HL-60 (cell line): ENCODE results near the gene EP400.

ENCODE experiments used
- DNase-seq, 2 experiments: peaks; one replicate each; pipeline ENCODE4 v3.0.0-alpha.2; 2010 to 2020; ENCODE audit warnings: low read depth in 1 of 2, low spot score in 1 of 2
- H3K27ac ChIP-seq: fragments of 250-450 bp; sonication (Bioruptor Pico); replicated peaks from 2 replicates; pipeline ENCODE4 v1.5.1; 2020; ENCODE audit warnings: mild to moderate bottlenecking, moderate library complexity
- H3K27me3 ChIP-seq: fragments of 250-450 bp; sonication (Bioruptor Pico); 2 replicates; pipeline ENCODE4 v1.5.1; 2021; ENCODE audit warnings: mild to moderate bottlenecking, moderate library complexity; ENCODE audit not compliant: insufficient read depth, poor library complexity, severe bottlenecking
- H3K4me3 ChIP-seq: replicated peaks from 2 replicates; pipeline ENCODE4 v1.5.1; 2011; ENCODE audit warnings: mild to moderate bottlenecking, control low read depth, low read length; ENCODE audit not compliant: insufficient read depth
- CTCF ChIP-seq: IDR thresholded peaks from one replicate; pipeline ENCODE4 v1.5.1; 2011; ENCODE audit warnings: low read length, control low read depth, inconsistent platforms; ENCODE audit not compliant: insufficient read depth
- GABPA ChIP-seq: IDR thresholded peaks from 2 replicates; pipeline ENCODE4 v1.6.1; 2012; ENCODE audit warnings: low read depth
- POLR2AphosphoS5 ChIP-seq: IDR thresholded peaks from 2 replicates; pipeline ENCODE4 v1.6.1; 2012; ENCODE audit warnings: low read depth
- SPI1 ChIP-seq: IDR thresholded peaks from 2 replicates; pipeline ENCODE4 v1.6.1; 2012; ENCODE audit warnings: low read depth, mild to moderate bottlenecking, borderline replicate concordance
- TF ChIP-seq, protein P1 (sequence below): IDR thresholded peaks from 2 replicates; pipeline ENCODE4 v1.6.1; 2012; ENCODE audit warnings: low read depth; ENCODE audit not compliant: insufficient replicate concordance

Gene EP400

GRCh38 chr12:132018193-132018916, 68.6 kb downstream of the EP400 start:
- no peak for DNase-seq
- TF ChIP-seq CTCF (no peak), POLR2AphosphoS5 (no peak), GABPA (no peak), SPI1 (no peak)
- TF ChIP-seq, protein P1, sequence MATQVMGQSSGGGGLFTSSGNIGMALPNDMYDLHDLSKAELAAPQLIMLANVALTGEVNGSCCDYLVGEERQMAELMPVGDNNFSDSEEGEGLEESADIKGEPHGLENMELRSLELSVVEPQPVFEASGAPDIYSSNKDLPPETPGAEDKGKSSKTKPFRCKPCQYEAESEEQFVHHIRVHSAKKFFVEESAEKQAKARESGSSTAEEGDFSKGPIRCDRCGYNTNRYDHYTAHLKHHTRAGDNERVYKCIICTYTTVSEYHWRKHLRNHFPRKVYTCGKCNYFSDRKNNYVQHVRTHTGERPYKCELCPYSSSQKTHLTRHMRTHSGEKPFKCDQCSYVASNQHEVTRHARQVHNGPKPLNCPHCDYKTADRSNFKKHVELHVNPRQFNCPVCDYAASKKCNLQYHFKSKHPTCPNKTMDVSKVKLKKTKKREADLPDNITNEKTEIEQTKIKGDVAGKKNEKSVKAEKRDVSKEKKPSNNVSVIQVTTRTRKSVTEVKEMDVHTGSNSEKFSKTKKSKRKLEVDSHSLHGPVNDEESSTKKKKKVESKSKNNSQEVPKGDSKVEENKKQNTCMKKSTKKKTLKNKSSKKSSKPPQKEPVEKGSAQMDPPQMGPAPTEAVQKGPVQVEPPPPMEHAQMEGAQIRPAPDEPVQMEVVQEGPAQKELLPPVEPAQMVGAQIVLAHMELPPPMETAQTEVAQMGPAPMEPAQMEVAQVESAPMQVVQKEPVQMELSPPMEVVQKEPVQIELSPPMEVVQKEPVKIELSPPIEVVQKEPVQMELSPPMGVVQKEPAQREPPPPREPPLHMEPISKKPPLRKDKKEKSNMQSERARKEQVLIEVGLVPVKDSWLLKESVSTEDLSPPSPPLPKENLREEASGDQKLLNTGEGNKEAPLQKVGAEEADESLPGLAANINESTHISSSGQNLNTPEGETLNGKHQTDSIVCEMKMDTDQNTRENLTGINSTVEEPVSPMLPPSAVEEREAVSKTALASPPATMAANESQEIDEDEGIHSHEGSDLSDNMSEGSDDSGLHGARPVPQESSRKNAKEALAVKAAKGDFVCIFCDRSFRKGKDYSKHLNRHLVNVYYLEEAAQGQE = no peak
- no peak overlapping the region for H3K27ac ChIP-seq
- no peaks in the 10 kb centered on the region for H3K27me3 ChIP-seq
- no peak overlapping the region for H3K4me3 ChIP-seq

DNA sequence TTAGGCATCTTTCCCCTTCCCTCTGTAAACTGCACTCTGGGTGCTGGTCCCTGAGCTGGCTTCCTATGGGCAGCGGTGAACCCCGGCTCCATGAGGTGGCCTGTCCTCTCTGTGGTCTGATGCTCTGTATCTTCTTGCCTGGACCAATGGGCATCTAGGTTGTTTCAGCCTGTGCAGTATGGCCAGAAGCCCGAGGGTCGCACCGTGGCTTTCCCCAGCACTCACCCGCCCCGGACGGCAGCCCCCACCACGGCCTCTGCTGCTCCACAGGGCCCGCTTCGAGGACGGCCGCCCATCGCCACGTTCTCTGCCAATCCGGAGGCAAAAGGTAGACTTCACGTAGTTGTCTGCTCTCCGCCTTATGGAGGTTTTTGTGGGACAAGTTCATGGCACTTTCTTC, 70.1 kb downstream of the EP400 start:
- no peak overlapping the region for H3K27ac ChIP-seq
- no peaks in the 10 kb centered on the region for H3K27me3 ChIP-seq
- H3K4me3 ChIP-seq = no peak overlapping the region
- TF ChIP-seq CTCF = no peak
- no peak for TF ChIP-seq POLR2AphosphoS5
- no peak for TF ChIP-seq SPI1
- TF ChIP-seq GABPA = no peak
- TF ChIP-seq, protein P1 = no peak
- no peak for DNase-seq

- Histone ChIP-seq H3K27ac (no peak overlapping the region), H3K27me3 (no peaks in the 10 kb centered on the region), H3K4me3 (no peak overlapping the region)
- TF ChIP-seq POLR2AphosphoS5 (no peak), SPI1 (no peak), CTCF (no peak), GABPA (no peak)
- TF ChIP-seq, protein P1 = no peak
- no peak for DNase-seq
Measured at GRCh38 chr12:132020292-132020691, 70.5 kb downstream of the EP400 start.
